HEK293T (cell line): Measurements from ENCODE around the gene ADH6.
"Not testable (repeated sequence)": the region's sequence is repeated elsewhere in the genome, so short reads cannot be mapped to it uniquely, and the experiment has no call there.

ENCODE experiments used
- CTCF ChIA-PET: fragments of 350-600 bp; formaldehyde crosslinking; extraction: SDS; loops from one replicate; lab custom pipeline; 2021; ENCODE audit warnings: antibody characterized with exemption, inconsistent platforms; lab: Yijun Ruan, JAX
- POLR2A ChIA-PET: fragments of 350-600 bp; formaldehyde crosslinking; extraction: SDS; loops from one replicate; lab custom pipeline; 2020; ENCODE audit warnings: antibody characterized with exemption, inconsistent platforms; lab: Yijun Ruan, JAX
- DNase-seq: peaks from one replicate; pipeline ENCODE4 v3.0.0; 2012; ENCODE audit warnings: mixed read lengths; ENCODE audit errors: extremely low spot score
- ARNT ChIP-seq: fragments of 450-650 bp; IDR thresholded peaks from 2 replicates; pipeline ENCODE4 v1.6.1; 2017; ENCODE audit warnings: mild to moderate bottlenecking
- BHLHE40 ChIP-seq: fragments of 450-650 bp; IDR thresholded peaks from 2 replicates; pipeline ENCODE4 v1.6.1; 2016; ENCODE audit warnings: mild to moderate bottlenecking, moderate library complexity, borderline replicate concordance
- CTBP1 ChIP-seq: fragments of 450-650 bp; IDR thresholded peaks from 2 replicates; pipeline ENCODE4 v1.6.1; 2016; ENCODE audit warnings: borderline replicate concordance
- ELF4 ChIP-seq: fragments of 450-650 bp; IDR thresholded peaks from 2 replicates; pipeline ENCODE4 v1.6.1; 2017; ENCODE audit warnings: antibody characterized with exemption
- FOXA1 ChIP-seq: fragments of 450-650 bp; IDR thresholded peaks from 2 replicates; pipeline ENCODE4 v1.6.1; 2016; ENCODE audit warnings: mild to moderate bottlenecking
- FOXK2 ChIP-seq: fragments of 450-650 bp; IDR thresholded peaks from 2 replicates; pipeline ENCODE4 v1.6.1; 2016; ENCODE audit warnings: mild to moderate bottlenecking
- FOXM1 ChIP-seq: fragments of 450-650 bp; IDR thresholded peaks from 2 replicates; pipeline ENCODE4 v1.6.1; 2017; ENCODE audit warnings: mild to moderate bottlenecking, borderline replicate concordance
- HDGF ChIP-seq: fragments of 450-650 bp; IDR thresholded peaks from 2 replicates; pipeline ENCODE4 v1.6.1; 2017; ENCODE audit warnings: antibody characterized with exemption, borderline replicate concordance
- L3MBTL2 ChIP-seq: fragments of 450-650 bp; conservative IDR thresholded peaks from 2 replicates; pipeline ENCODE4 v1.6.1; 2016; ENCODE audit warnings: mild to moderate bottlenecking
- LEF1 ChIP-seq: fragments of 450-650 bp; IDR thresholded peaks from 2 replicates; pipeline ENCODE4 v1.6.1; 2017; ENCODE audit warnings: mild to moderate bottlenecking, borderline replicate concordance
- NFRKB ChIP-seq: fragments of 450-650 bp; IDR thresholded peaks from 2 replicates; pipeline ENCODE4 v1.6.1; 2016; ENCODE audit warnings: mild to moderate bottlenecking, moderate library complexity
- PKNOX1 ChIP-seq: fragments of 450-650 bp; IDR thresholded peaks from 2 replicates; pipeline ENCODE4 v1.6.1; 2016
- SP1 ChIP-seq: fragments of 450-650 bp; IDR thresholded peaks from 2 replicates; pipeline ENCODE4 v1.6.1; 2017
- SUZ12 ChIP-seq: fragments of 450-650 bp; IDR thresholded peaks from 2 replicates; pipeline ENCODE4 v1.6.1; 2016; ENCODE audit warnings: mild to moderate bottlenecking
- TARDBP ChIP-seq: fragments of 450-650 bp; IDR thresholded peaks from 2 replicates; pipeline ENCODE4 v1.6.1; 2016
- ZNF384 ChIP-seq: fragments of 450-650 bp; IDR thresholded peaks from 2 replicates; pipeline ENCODE4 v1.6.1; 2016

Gene ADH6

DNA sequence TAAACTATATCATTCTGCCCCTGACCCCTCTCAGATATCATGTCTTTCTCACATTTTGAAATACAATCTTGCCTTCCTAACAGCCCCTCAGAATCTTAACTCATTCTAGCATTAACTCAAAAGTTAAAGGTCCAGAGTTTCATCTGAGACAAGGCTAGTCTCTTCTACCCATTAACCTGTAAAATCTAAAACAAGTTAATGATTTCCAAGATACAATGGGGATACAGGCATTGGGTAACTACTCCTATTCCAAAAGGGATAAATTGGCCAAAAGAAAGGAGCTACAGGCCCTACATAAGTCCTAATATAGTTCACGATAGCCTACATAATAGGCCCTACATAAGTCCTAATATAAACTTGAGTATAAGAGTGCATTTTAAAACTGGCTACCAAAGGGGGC lies 18.9 kb downstream of the ADH6 start:
- ChIA-PET POLR2A (no interaction called here), CTCF (no interaction called here)
- DNase-seq: no peak
- no peak for TF ChIP-seq HDGF
- no peak for TF ChIP-seq ZNF384
- no peak for TF ChIP-seq FOXM1
- no peak for TF ChIP-seq TARDBP

DNA sequence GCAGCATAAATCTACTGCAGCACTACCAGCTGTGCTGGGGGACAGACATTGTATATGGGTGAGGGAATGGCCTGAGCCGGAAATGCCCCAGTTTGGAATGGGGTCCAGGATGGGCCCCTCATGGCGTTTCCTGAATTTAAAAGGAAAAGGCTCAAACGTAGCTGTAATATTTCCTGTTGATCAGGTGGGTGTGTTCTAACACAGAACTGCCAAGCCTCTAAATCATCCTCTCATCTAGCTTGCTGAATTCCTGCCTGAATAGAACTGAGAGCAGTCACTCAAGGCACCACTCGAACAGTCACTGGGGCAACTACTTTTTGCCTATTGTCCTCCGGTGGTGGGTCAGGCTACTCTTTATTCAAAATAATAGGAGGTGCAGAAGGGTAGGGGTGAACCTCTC lies 28.7 kb downstream of the ADH6 start:
- ChIA-PET POLR2A (no interaction called here), CTCF (no interaction called here)
- TF ChIP-seq TARDBP (no peak), SP1 (no peak), LEF1 (no peak), FOXK2 (no peak), FOXM1 (no peak), SUZ12 (no peak), HDGF (no peak), BHLHE40 (no peak), CTBP1 (no peak), L3MBTL2 (no peak), FOXA1 (no peak), PKNOX1 (no peak)
- DNase-seq: no peak

- CTCF ChIA-PET, POLR2A ChIA-PET, DNase-seq: not testable (repeated sequence)
Observed at GRCh38 chr4:99189900-99190299, 29.1 kb downstream of the ADH6 start.

DNA sequence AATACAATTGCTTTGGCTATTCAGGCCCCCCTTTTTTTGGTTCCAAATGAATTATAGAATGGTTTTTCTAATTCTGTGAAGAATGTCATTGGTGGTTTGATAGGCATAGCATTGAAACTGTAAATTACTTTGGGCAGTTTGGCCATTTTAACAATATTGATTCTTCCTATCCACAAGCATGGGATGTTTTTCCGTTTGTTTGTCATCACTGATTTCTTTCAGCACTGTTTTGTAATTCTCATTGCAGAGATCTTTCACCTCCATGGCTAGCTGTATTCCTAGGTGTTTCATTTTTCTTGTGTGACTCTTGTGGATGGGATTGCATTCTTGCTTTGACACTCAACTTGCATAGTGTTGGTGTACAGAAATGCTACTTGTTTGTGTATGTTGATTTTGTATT lies 33.0 kb downstream of the ADH6 start:
- no peak for DNase-seq
- CTCF ChIA-PET: no interaction called here
- POLR2A ChIA-PET: no interaction called here
- TF ChIP-seq BHLHE40 (no peak), ARNT (no peak), SP1 (no peak), LEF1 (no peak), PKNOX1 (no peak), CTBP1 (no peak), FOXK2 (no peak), ZNF384 (no peak), NFRKB (no peak), SUZ12 (no peak), HDGF (no peak), L3MBTL2 (no peak), TARDBP (no peak), ELF4 (no peak), FOXM1 (no peak)

DNA sequence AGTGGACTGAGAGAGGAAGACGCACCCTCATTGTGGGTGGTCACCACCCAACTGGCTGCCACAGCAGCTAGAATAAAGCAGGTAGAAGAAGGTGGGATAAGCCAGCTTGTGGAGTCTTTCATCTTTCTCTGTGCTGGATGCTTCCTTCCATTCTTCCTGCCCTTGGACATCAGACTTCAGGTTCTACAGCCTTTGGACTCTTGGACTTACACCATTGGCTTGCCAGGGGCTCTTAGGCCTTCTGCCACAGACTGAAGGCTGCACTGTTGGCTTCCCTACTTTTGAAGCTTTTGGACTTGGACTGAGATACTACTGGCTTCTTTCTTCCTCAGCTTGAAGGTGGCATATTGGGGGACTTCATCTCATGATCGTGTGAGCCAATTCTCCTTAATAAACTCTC lies 33.5 kb downstream of the ADH6 start:
- POLR2A ChIA-PET: no interaction called here
- no peak for TF ChIP-seq FOXM1
- no peak for TF ChIP-seq PKNOX1
- no peak for DNase-seq
- CTCF ChIA-PET: no interaction called here

DNA sequence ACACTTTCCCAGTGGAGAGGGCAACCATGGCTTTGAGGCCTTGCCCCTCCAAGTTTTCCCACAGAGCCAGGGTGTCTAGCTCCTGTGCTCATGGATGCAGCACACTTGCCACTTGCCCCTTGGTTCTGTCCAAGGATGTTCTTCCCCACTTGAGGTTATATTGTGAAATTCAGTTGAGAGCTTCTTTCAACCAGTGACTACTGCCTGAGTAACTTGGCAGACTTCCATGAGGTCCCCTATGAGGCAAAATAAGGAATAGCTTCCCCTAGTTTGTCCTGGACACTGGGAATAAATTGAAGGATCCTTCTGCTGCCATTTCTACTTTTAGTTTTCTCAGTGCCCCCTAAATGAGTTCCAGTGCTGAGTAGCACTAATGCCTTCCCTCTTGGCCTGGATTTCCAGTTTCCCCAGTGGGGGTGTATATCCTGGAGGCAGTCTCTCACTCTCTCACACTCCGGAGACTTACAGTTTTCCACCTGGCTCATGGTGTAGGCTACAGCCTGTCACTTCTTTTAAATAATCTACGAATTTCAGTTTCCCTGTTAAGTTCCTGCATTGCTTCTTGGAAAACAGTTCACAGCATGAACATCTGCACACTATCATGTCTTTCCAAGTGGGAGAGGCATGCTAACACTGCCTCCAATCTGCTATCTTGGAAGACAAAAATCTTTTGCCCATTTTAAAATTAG lies 38.5 kb downstream of the ADH6 start:
- TF ChIP-seq FOXA1 (no peak), SP1 (no peak), HDGF (no peak), CTBP1 (no peak), SUZ12 (no peak), FOXM1 (no peak), ARNT (no peak), TARDBP (no peak), ELF4 (no peak), FOXK2 (no peak), NFRKB (no peak), BHLHE40 (no peak), PKNOX1 (no peak), ZNF384 (no peak), LEF1 (no peak), L3MBTL2 (no peak)
- POLR2A ChIA-PET: no interaction called here
- CTCF ChIA-PET: no interaction called here
- no peak for DNase-seq
